KMS-11 (cell line): ENCODE data around the gene RNF26.

ENCODE experiments used
- H2AFZ ChIP-seq: fragments of 200-600 bp; sonication (generic); 2 replicates; pipeline ENCODE4 v1.6.1; 2016; ENCODE audit warnings: antibody characterized with exemption, mixed run types, low read depth
- H3K27ac ChIP-seq: fragments of 200-600 bp; sonication (generic); 2 replicates; pipeline ENCODE4 v1.6.1; 2016; ENCODE audit warnings: mild to moderate bottlenecking, mixed run types
- H3K27me3 ChIP-seq: fragments of 200-600 bp; sonication (generic); 2 replicates; pipeline ENCODE4 v1.6.1; 2017; ENCODE audit warnings: mild to moderate bottlenecking, low read depth, mixed run types, moderate library complexity; ENCODE audit not compliant: insufficient read depth
- H3K36me3 ChIP-seq: fragments of 200-600 bp; sonication (generic); 2 replicates; pipeline ENCODE4 v1.6.1; 2017; ENCODE audit warnings: mild to moderate bottlenecking, mixed run types; ENCODE audit not compliant: insufficient read depth
- H3K4me1 ChIP-seq: fragments of 200-600 bp; sonication (generic); 2 replicates; pipeline ENCODE4 v1.6.1; 2016; ENCODE audit warnings: mild to moderate bottlenecking, low read depth, mixed run types; ENCODE audit not compliant: poor library complexity, severe bottlenecking
- H3K4me2 ChIP-seq: fragments of 200-600 bp; sonication (generic); 2 replicates; pipeline ENCODE4 v1.7.0; 2016; ENCODE audit warnings: mild to moderate bottlenecking, mixed run types
- H3K4me3 ChIP-seq: fragments of 200-600 bp; sonication (generic); IDR thresholded peaks from 2 replicates; pipeline ENCODE4 v1.6.1; 2017; ENCODE audit warnings: low read depth, low read length, mixed read lengths; ENCODE audit not compliant: insufficient read depth
- H3K79me2 ChIP-seq: fragments of 200-600 bp; sonication (generic); 2 replicates; pipeline ENCODE4 v1.6.1; 2016; ENCODE audit warnings: low read depth, mixed run types; ENCODE audit not compliant: insufficient read depth
- H3K9ac ChIP-seq: fragments of 200-600 bp; sonication (generic); 2 replicates; pipeline ENCODE4 v1.6.1; 2016; ENCODE audit warnings: mild to moderate bottlenecking, mixed run types
- H4K20me1 ChIP-seq: fragments of 200-600 bp; sonication (generic); 2 replicates; pipeline ENCODE4 v1.6.1; 2016; ENCODE audit warnings: mild to moderate bottlenecking, mixed run types; ENCODE audit not compliant: insufficient read depth
- CTCF ChIP-seq: fragments of 200-600 bp; sonication (generic); conservative IDR thresholded peaks from 2 replicates; pipeline ENCODE4 v1.6.1; 2017; ENCODE audit warnings: low read depth, mild to moderate bottlenecking, antibody characterized with exemption, low read length, moderate library complexity, mixed read lengths

RNF26 gene

GRCh38 chr11:119293461-119293860, 40.9 kb upstream of the RNF26 start:
- Histone ChIP-seq H3K9ac (no peak overlapping the region), H2AFZ (no peak overlapping the region), H3K27ac (no peak overlapping the region), H3K4me1 (no peaks in the 10 kb centered on the region), H3K4me2 (no peak overlapping the region), H3K4me3 (no peak overlapping the region), H4K20me1 (no peaks in the 10 kb centered on the region), H3K79me2 (no peaks in the 10 kb centered on the region), H3K27me3 (no peaks in the 10 kb centered on the region), H3K36me3 (no peaks in the 10 kb centered on the region)
- no peak for TF ChIP-seq CTCF

- Histone ChIP-seq H2AFZ (no peak overlapping the region), H3K9ac (no peak overlapping the region), H3K4me1 (no peaks in the 10 kb centered on the region), H3K4me3 (no peak overlapping the region), H3K27ac (no peak overlapping the region), H3K79me2 (no peaks in the 10 kb centered on the region), H3K4me2 (no peak overlapping the region), H3K36me3 (no peaks in the 10 kb centered on the region), H3K27me3 (no peaks in the 10 kb centered on the region), H4K20me1 (no peaks in the 10 kb centered on the region)
- no peak for TF ChIP-seq CTCF
Observed at GRCh38 chr11:119295178-119295577, 39.1 kb upstream of the RNF26 start.

- Histone ChIP-seq H2AFZ (no peak overlapping the region), H3K4me2 (no peak overlapping the region), H3K4me1 (no peaks in the 10 kb centered on the region), H3K4me3 (no peak overlapping the region), H3K36me3 (no peaks in the 10 kb centered on the region), H3K27ac (no peak overlapping the region), H4K20me1 (no peaks in the 10 kb centered on the region), H3K27me3 (no peaks in the 10 kb centered on the region), H3K9ac (no peak overlapping the region), H3K79me2 (no peaks in the 10 kb centered on the region)
- TF ChIP-seq CTCF, result no peak
Observed at GRCh38 chr11:119297938-119298337, 36.4 kb upstream of the RNF26 start.

- Histone ChIP-seq H4K20me1 (no peaks in the 10 kb centered on the region), H2AFZ (no peak overlapping the region), H3K4me1 (no peaks in the 10 kb centered on the region), H3K36me3 (no peaks in the 10 kb centered on the region), H3K9ac (no peak overlapping the region), H3K27ac (no peak overlapping the region), H3K4me3 (no peak overlapping the region), H3K79me2 (no peaks in the 10 kb centered on the region), H3K4me2 (no peak overlapping the region), H3K27me3 (no peaks in the 10 kb centered on the region)
- no peak for TF ChIP-seq CTCF
Observed at GRCh38 chr11:119298726-119299125, 35.6 kb upstream of the RNF26 start.

GRCh38 chr11:119299416-119299815, 34.9 kb upstream of the RNF26 start:
- H4K20me1 ChIP-seq, result no peaks in the 10 kb centered on the region
- no peaks in the 10 kb centered on the region for H3K4me1 ChIP-seq
- no peak overlapping the region for H3K4me3 ChIP-seq
- no peaks in the 10 kb centered on the region for H3K36me3 ChIP-seq
- no peaks in the 10 kb centered on the region for H3K79me2 ChIP-seq
- H2AFZ ChIP-seq, result no peak overlapping the region
- H3K4me2 ChIP-seq, result no peak overlapping the region
- TF ChIP-seq CTCF, result no peak
- H3K9ac ChIP-seq, result no peak overlapping the region
- H3K27me3 ChIP-seq, result no peaks in the 10 kb centered on the region
- no peak overlapping the region for H3K27ac ChIP-seq
